8988T (cell line): Measurements from ENCODE around the gene DPEP2NB.
"Not testable (repeated sequence)": the region's sequence is repeated elsewhere in the genome, so short reads cannot be mapped to it uniquely, and the experiment has no call there.

Source experiments
- DNase-seq: peaks from one replicate; pipeline ENCODE4 v3.0.0; 2011

Gene DPEP2NB

GRCh38 chr16:67979955-67980678 is 35.6 kb downstream of the DPEP2NB start, which contains the start of gene DPEP3:
Gene DPEP3 (minus strand): TSS chr16:67980499. CDS start chr16:67980380, 119 bp downstream.
- DNase-seq = no peak

- DNase-seq = no peak
Measured at GRCh38 chr16:67977469-67978227, 38.1 kb downstream of the DPEP2NB start.

GRCh38 chr16:67977005-67977404 is 38.7 kb downstream of the DPEP2NB start:
- DNase-seq = no peak

GRCh38 chr16:67976205-67976604 is 39.5 kb downstream of the DPEP2NB start:
- DNase-seq = no peak

GRCh38 chr16:67975321-67976105 is 40.2 kb downstream of the DPEP2NB start:
- DNase-seq = no peak

- DNase-seq = not testable (repeated sequence)
Measured at GRCh38 chr16:67972285-67972684, 43.4 kb downstream of the DPEP2NB start.

- DNase-seq = no peak
Measured at GRCh38 chr16:67971111-67971510, 44.6 kb downstream of the DPEP2NB start.

GRCh38 chr16:67969254-67970039 is 46.3 kb downstream of the DPEP2NB start:
- DNase-seq = no peak

- DNase-seq = peak; percentile 99
Measured at GRCh38 chr16:67968400-67969253, 47.1 kb downstream of the DPEP2NB start, which contains the start of gene SLC12A4. Gene SLC12A4 (minus strand): TSS chr16:67968637. CDS start chr16:67968553, 84 bp downstream.

- DNase-seq = no peak
Measured at GRCh38 chr16:67967958-67968399, 47.7 kb downstream of the DPEP2NB start.

GRCh38 chr16:67967183-67967957 is 48.3 kb downstream of the DPEP2NB start:
- DNase-seq = no peak

GRCh38 chr16:67966549-67967182 is 49.0 kb downstream of the DPEP2NB start:
- DNase-seq = peak; percentile 83

GRCh38 chr16:67965668-67966548 is 49.8 kb downstream of the DPEP2NB start:
- no peak for DNase-seq

- DNase-seq = no peak
Measured at GRCh38 chr16:67964477-67965131, 51.1 kb downstream of the DPEP2NB start.

GRCh38 chr16:67963662-67964321 is 51.9 kb downstream of the DPEP2NB start:
- DNase-seq = no peak
